ENCODE data around the gene CACNA1B. TPM values are rescaled to one million over a fixed set of nuclear protein-coding genes. Genes with fewer than 3 reads are reported as not detected.
"Not testable (repeated sequence)": the region's sequence is repeated elsewhere in the genome, so short reads cannot be mapped to it uniquely, and the experiment has no call there.

The CACNA1B gene
- total RNA-seq, 5 donors from 2014 or later (not counting 1 experiment from before 2014, with no cell fraction given), result 0.03 to 0.09 (median 0.03) TPM; not detected in 2

DNA sequence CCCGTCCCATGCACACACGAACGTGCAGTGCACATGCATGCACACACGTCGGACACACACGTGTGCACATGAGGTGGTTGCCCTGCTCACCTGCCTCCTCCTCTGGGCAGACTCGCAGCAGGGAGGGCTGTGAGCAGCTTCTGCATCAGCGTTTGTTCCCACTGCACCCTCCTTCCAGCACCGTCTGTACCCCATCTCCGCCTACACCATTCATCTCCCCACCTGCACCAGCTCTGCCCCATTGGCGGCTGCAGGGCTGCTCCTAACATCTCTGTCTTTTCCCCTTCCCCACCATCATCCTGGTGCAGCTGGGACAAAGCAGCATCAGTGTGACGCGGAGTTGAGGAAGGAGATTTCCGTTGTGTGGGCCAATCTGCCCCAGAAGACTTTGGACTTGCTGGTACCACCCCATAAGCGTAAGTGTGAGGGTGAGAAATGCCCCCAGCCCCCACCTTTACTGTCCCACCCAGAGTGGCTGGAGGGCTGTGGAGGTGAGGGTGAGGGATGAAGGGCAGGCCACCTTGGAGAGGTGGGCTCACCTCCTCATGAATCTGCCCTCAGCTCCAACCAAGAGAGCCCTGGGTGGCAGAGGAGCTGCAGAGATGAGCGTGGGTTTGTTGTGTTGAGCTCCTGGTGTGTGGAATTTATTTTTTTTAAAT is 234.6 kb downstream of the CACNA1B start:
- H3K4me3 Mint-ChIP-seq, result no peak overlapping the region
- H3K27me3 ChIP-seq (replicated peaks in 1 of 2; ENCODE audit: control insufficient read depth in 2 of 2, extremely low read depth in 1 of 2, insufficient read depth in 2 of 2, low read length in 1 of 2), result peaks cover 0 to 23% of the 10 kb centered on the region in 2 experiments
- no peaks in the 10 kb centered on the region for H3K4me1 Mint-ChIP-seq
- no peaks in the 10 kb centered on the region for H3K9me3 ChIP-seq
- POLR2A ChIA-PET, result no interaction called here
- H3K27me3 Mint-ChIP-seq, result peaks cover 4 to 14% of the 10 kb centered on the region in 2 donors
- no peaks in the 10 kb centered on the region for H3K36me3 Mint-ChIP-seq
- no peak overlapping the region for H3K27ac ChIP-seq (ENCODE audit: low read length)
- H3K36me3 ChIP-seq (ENCODE audit: control insufficient read depth in 2 of 2, extremely low read depth in 1 of 2, insufficient read depth in 1 of 2, low read length in 1 of 2), result no peaks in the 10 kb centered on the region
- no peaks in the 10 kb centered on the region for H3K9me3 Mint-ChIP-seq
- H3K4me1 ChIP-seq (ENCODE audit: control insufficient read depth in 1 of 2, extremely low read depth in 1 of 2, insufficient read depth in 2 of 2, low read length in 2 of 2), result no peaks in the 10 kb centered on the region
- CTCF ChIA-PET, result no interaction called here
- H3K4me3 ChIP-seq (ENCODE audit: control insufficient read depth in 1 of 2, extremely low read depth in 1 of 2, low read length in 1 of 2), result no peak overlapping the region
- DNase-seq, result no peak
- no peak overlapping the region for H3K27ac Mint-ChIP-seq
- no peak for ATAC-seq (replicated peaks in 1 of 4)
- WGBS (ENCODE audit: insufficient coverage), result 84% methylated on average over 9 of the region's 16 CpGs

DNA sequence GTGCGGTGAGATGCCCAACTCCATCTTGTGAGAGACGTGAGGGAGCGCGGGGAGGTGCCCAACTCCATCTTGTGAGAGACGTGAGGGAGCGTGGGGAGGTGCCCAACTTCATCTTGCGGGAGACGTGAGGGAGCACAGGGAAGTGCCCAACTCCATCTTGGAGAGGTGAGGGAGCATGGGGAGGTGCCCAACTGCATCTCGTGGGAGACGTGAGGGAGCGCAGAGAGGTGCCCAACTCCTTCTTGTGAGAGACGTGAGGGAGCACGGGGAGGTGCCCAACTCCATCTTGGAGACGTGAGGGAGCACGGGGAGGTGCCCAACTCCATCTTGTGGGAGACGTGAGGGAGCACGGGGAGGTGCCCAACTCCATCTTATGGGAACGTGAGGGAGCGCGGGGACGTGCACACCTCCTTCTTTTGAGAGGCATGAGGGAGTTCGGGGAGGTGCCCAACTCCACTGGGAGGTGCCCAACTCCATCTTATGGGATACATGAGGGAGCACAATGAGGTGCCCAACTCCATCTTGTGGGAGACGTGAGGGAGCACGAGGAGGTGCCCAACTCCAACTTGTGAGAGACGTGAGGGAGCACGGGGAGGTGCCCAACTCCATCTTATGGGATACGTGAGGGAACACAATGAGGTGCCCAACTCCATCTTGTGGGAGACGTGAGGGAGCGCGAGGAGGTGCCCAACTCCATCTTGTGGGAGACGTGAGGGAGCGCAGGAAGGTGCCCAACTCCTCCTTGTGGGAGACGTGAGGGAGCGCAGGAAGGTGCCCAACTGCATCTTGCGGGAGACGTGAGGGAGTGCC is 235.4 kb downstream of the CACNA1B start:
- Mint-ChIP-seq H3K36me3 (no peaks in the 10 kb centered on the region), H3K4me3 (no peak overlapping the region), H3K27me3 (peaks cover 4 to 15% of the 10 kb centered on the region in 2 donors), H3K4me1 (no peaks in the 10 kb centered on the region), H3K9me3 (no peaks in the 10 kb centered on the region), H3K27ac (no peak overlapping the region)
- Histone ChIP-seq H3K27ac (ENCODE audit: low read length) (no peak overlapping the region), H3K36me3 (ENCODE audit: control insufficient read depth in 2 of 2, extremely low read depth in 1 of 2, insufficient read depth in 1 of 2, low read length in 1 of 2) (no peaks in the 10 kb centered on the region), H3K4me3 (ENCODE audit: control insufficient read depth in 1 of 2, extremely low read depth in 1 of 2, low read length in 1 of 2) (no peak overlapping the region), H3K4me1 (ENCODE audit: control insufficient read depth in 1 of 2, extremely low read depth in 1 of 2, insufficient read depth in 2 of 2, low read length in 2 of 2) (no peaks in the 10 kb centered on the region), H3K27me3 (replicated peaks in 1 of 2; ENCODE audit: control insufficient read depth in 2 of 2, extremely low read depth in 1 of 2, insufficient read depth in 2 of 2, low read length in 1 of 2) (peaks cover 0 to 28% of the 10 kb centered on the region in 2 experiments), H3K9me3 (no peaks in the 10 kb centered on the region)
- ATAC-seq (replicated peaks in 1 of 4) (no peak), DNase-seq (peak in 1 of 35 experiments; percentile 19)
- 88% methylated on average over 27 of the region's 36 CpGs for WGBS (ENCODE audit: insufficient coverage)
- ChIA-PET CTCF (no interaction called here), POLR2A (no interaction called here)

DNA sequence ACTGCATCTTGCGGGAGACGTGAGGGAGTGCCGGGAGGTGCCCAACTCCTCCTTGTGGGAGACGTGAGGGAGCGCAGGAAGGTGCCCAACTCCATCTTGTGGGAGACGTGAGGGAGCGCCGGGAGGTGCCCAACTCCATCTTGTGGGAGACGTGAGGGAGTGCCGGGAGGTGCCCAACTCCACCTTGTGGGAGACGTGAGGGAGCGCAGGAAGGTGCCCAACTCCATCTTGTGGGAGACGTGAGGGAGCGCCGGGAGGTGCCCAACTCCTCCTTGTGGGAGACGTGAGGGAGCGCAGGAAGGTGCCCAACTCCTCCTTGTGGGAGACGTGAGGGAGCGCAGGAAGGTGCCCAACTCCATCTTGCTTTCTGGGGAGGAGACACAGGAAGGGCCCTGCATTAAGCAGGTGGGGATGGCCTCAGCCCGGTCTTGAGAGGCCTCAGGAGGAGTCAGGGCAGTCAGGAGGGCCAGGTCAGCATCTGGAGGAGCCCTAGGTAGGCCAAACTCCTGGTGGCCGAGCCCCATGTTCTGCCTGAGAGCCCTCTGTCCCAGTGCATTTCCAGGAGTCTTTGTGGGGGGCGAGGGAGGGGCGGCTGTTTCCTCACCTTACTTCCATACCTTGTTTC is 236.2 kb downstream of the CACNA1B start:
- POLR2A ChIA-PET; H3K4me1 ChIP-seq (ENCODE audit: control insufficient read depth in 1 of 2, extremely low read depth in 1 of 2, insufficient read depth in 2 of 2, low read length in 2 of 2); H3K4me3 Mint-ChIP-seq; H3K36me3 Mint-ChIP-seq; ATAC-seq (replicated peaks in 1 of 4); H3K4me1 Mint-ChIP-seq; H3K27ac ChIP-seq (ENCODE audit: low read length); H3K9me3 ChIP-seq; H3K36me3 ChIP-seq (ENCODE audit: control insufficient read depth in 2 of 2, extremely low read depth in 1 of 2, insufficient read depth in 1 of 2, low read length in 1 of 2); H3K9me3 Mint-ChIP-seq; H3K27ac Mint-ChIP-seq; H3K4me3 ChIP-seq (ENCODE audit: control insufficient read depth in 1 of 2, extremely low read depth in 1 of 2, low read length in 1 of 2); DNase-seq; CTCF ChIA-PET: not testable (repeated sequence)
- H3K27me3 ChIP-seq (replicated peaks in 1 of 2; ENCODE audit: control insufficient read depth in 2 of 2, extremely low read depth in 1 of 2, insufficient read depth in 2 of 2, low read length in 1 of 2), result peaks cover 0 to 33% of the 10 kb centered on the region in 2 experiments
- peaks cover 4 to 15% of the 10 kb centered on the region in 2 donors for H3K27me3 Mint-ChIP-seq
- WGBS (ENCODE audit: insufficient coverage), result 90% methylated on average over 16 of the region's 23 CpGs

DNA sequence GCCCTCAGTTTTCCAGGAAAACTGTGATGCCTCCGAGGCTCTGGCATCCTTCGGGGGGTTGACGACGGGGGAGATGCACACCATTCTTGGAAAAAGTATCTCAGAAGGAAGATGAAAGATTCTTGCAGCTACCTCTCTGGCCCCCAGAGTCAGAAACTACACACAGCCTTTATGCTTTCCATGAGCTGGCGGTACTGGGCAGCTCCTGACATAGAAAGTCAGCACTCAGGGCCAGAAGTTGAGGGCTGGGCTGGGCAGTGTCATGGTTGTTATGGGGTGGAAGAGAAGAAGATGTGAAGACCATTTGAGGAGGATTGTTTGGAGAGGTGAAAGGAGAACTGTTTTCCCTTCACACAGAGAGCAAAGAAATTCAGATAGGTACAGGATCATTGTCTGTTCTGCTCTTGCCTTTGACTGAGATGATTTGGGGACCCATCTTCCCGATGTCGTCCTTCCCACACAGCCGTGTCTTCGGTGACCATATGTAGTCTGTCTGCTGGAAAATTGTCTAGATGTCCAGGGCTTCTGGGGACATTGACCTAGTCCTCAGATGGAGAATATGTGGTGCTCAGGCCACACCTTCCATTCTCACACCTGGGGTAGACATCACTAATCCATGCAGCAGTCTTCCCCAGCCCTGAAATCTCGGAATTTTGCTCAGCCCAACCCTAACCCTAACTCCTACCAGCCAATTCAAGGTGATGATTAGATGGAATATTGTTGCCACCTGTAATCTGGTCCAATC is 237.1 kb downstream of the CACNA1B start:
- Histone ChIP-seq H3K4me1 (ENCODE audit: control insufficient read depth in 1 of 2, extremely low read depth in 1 of 2, insufficient read depth in 2 of 2, low read length in 2 of 2) (no peaks in the 10 kb centered on the region), H3K27ac (ENCODE audit: low read length) (no peak overlapping the region), H3K4me3 (ENCODE audit: control insufficient read depth in 1 of 2, extremely low read depth in 1 of 2, low read length in 1 of 2) (no peak overlapping the region), H3K27me3 (replicated peaks in 1 of 2; ENCODE audit: control insufficient read depth in 2 of 2, extremely low read depth in 1 of 2, insufficient read depth in 2 of 2, low read length in 1 of 2) (peaks cover 0 to 41% of the 10 kb centered on the region in 2 experiments), H3K36me3 (ENCODE audit: control insufficient read depth in 2 of 2, extremely low read depth in 1 of 2, insufficient read depth in 1 of 2, low read length in 1 of 2) (no peaks in the 10 kb centered on the region), H3K9me3 (no peaks in the 10 kb centered on the region)
- DNase-seq, result no peak
- ChIA-PET POLR2A (no interaction called here), CTCF (no interaction called here)
- Mint-ChIP-seq H3K36me3 (no peaks in the 10 kb centered on the region), H3K4me3 (no peak overlapping the region), H3K27ac (no peak overlapping the region), H3K4me1 (no peaks in the 10 kb centered on the region), H3K9me3 (no peaks in the 10 kb centered on the region), H3K27me3 (peaks cover 4 to 19% of the 10 kb centered on the region in 2 donors)
- no peak for ATAC-seq (replicated peaks in 1 of 4)
- 70% methylated on average over 2 of the region's 10 CpGs for WGBS (ENCODE audit: insufficient coverage)

DNA sequence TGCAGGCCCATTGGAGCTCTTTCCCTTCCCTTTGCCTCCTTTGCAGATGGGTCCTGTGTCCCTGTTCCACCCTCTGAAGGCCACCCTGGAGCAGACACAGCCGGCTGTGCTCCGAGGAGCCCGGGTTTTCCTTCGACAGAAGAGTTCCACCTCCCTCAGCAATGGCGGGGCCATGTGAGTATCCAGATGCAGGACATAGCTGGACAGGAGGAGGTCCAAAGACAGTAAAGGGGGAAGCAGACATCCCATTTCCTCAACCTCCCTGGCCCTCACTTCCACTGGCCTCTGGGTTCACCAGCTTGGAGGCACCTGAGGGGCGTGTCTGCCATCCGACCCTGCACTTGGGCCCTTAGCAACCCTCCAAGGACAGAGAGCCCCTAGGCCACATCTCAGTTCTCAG is 237.9 kb downstream of the CACNA1B start:
- CTCF ChIA-PET, result no interaction called here
- Histone ChIP-seq H3K9me3 (no peaks in the 10 kb centered on the region), H3K27me3 (replicated peaks in 1 of 2; ENCODE audit: control insufficient read depth in 2 of 2, extremely low read depth in 1 of 2, insufficient read depth in 2 of 2, low read length in 1 of 2) (peaks cover 0 to 44% of the 10 kb centered on the region in 2 experiments), H3K4me3 (ENCODE audit: control insufficient read depth in 1 of 2, extremely low read depth in 1 of 2, low read length in 1 of 2) (no peak overlapping the region), H3K27ac (ENCODE audit: low read length) (no peak overlapping the region), H3K36me3 (ENCODE audit: control insufficient read depth in 2 of 2, extremely low read depth in 1 of 2, insufficient read depth in 1 of 2, low read length in 1 of 2) (no peaks in the 10 kb centered on the region), H3K4me1 (ENCODE audit: control insufficient read depth in 1 of 2, extremely low read depth in 1 of 2, insufficient read depth in 2 of 2, low read length in 2 of 2) (no peaks in the 10 kb centered on the region)
- Mint-ChIP-seq H3K4me3 (no peak overlapping the region), H3K27ac (no peak overlapping the region), H3K36me3 (no peaks in the 10 kb centered on the region), H3K9me3 (no peaks in the 10 kb centered on the region), H3K4me1 (no peaks in the 10 kb centered on the region), H3K27me3 (peaks cover 4 to 20% of the 10 kb centered on the region in 2 donors)
- POLR2A ChIA-PET, result no interaction called here
- 64% methylated on average over 2 of the region's 7 CpGs for WGBS (ENCODE audit: insufficient coverage)
- ATAC-seq (replicated peaks in 1 of 4) (no peak), DNase-seq (no peak)

DNA sequence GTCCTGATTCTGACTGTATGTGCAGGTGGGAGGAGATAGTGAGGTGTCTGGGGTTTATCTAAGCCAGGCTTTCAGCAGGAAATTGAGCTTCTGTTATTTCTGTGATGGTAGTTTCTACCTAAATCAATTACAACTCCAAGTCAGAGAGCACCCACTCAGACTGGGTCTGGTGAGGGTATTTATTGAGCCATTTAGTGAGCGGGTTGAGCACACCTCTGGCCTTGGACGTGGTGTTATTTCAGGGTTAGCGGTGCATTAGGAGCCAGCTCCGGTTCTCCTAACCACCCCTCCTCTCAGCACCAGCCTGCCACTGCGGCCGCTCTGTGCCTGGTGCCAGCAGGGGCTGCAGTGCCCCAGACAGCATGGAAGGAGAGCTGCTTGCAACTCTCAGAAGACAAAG is 238.9 kb downstream of the CACNA1B start:
- no peak for ATAC-seq (replicated peaks in 1 of 4)
- Mint-ChIP-seq H3K4me1 (no peaks in the 10 kb centered on the region), H3K9me3 (no peaks in the 10 kb centered on the region), H3K27me3 (peaks cover 4 to 20% of the 10 kb centered on the region in 2 donors), H3K36me3 (no peaks in the 10 kb centered on the region), H3K4me3 (no peak overlapping the region), H3K27ac (no peak overlapping the region)
- CTCF ChIA-PET, result no interaction called here
- Histone ChIP-seq H3K36me3 (ENCODE audit: control insufficient read depth in 2 of 2, extremely low read depth in 1 of 2, insufficient read depth in 1 of 2, low read length in 1 of 2) (no peaks in the 10 kb centered on the region), H3K27me3 (replicated peaks in 1 of 2; ENCODE audit: control insufficient read depth in 2 of 2, extremely low read depth in 1 of 2, insufficient read depth in 2 of 2, low read length in 1 of 2) (peaks cover 0 to 54% of the 10 kb centered on the region in 2 experiments), H3K9me3 (no peaks in the 10 kb centered on the region), H3K4me3 (ENCODE audit: control insufficient read depth in 1 of 2, extremely low read depth in 1 of 2, low read length in 1 of 2) (no peak overlapping the region), H3K4me1 (ENCODE audit: control insufficient read depth in 1 of 2, extremely low read depth in 1 of 2, insufficient read depth in 2 of 2, low read length in 2 of 2) (no peaks in the 10 kb centered on the region), H3K27ac (ENCODE audit: low read length) (no peak overlapping the region)
- DNase-seq, result no peak
- POLR2A ChIA-PET, result no interaction called here
- WGBS (ENCODE audit: insufficient coverage), result 85% methylated on average over 5 of the region's 6 CpGs

All from T-cell (primary cell).